Calu3 (cell line): ENCODE data around the gene LRRC27. TPM values are rescaled to one million over a fixed set of nuclear protein-coding genes. Genes with fewer than 3 reads are reported as not detected.

ENCODE experiments used
- BruUV-seq: library from RNA; stranded (reverse); fragments of 400-500 nt; replicated peaks from 2 replicates; lab custom pipeline; 2021; lab: Mats Ljungman, UMichigan
- CTCF ChIA-PET: fragments of 300-600 bp; sonication (Branson Sonifier 250); formaldehyde crosslinking; loops from one replicate; lab custom pipeline; 2022; ENCODE audit warnings: antibody characterized with exemption; lab: Charles Lee
- DNase-seq: peaks from one replicate; pipeline ENCODE4 v3.0.0; 2022
- H3K27ac Mint-ChIP-seq: one replicate; pipeline ENCODE4 v1.8.0; 2022; ENCODE audit warnings: mixed read lengths; ENCODE audit not compliant: unreplicated experiment
- H3K27me3 Mint-ChIP-seq: one replicate; pipeline ENCODE4 v1.8.0; 2022; ENCODE audit warnings: mixed read lengths; ENCODE audit not compliant: unreplicated experiment
- H3K36me3 Mint-ChIP-seq: one replicate; pipeline ENCODE4 v1.8.0; 2022; ENCODE audit warnings: mild to moderate bottlenecking, moderate library complexity, mixed read lengths; ENCODE audit not compliant: insufficient read depth, unreplicated experiment
- H3K4me1 Mint-ChIP-seq: one replicate; pipeline ENCODE4 v1.8.0; 2022; ENCODE audit warnings: mild to moderate bottlenecking, low read depth, mixed read lengths; ENCODE audit not compliant: unreplicated experiment
- H3K4me3 Mint-ChIP-seq: one replicate; pipeline ENCODE4 v1.8.0; 2022; ENCODE audit warnings: mild to moderate bottlenecking, low read depth, moderate library complexity, mixed read lengths; ENCODE audit not compliant: unreplicated experiment
- H3K9me3 Mint-ChIP-seq: one replicate; pipeline ENCODE4 v1.8.0; 2022; ENCODE audit warnings: low read depth, mixed read lengths; ENCODE audit not compliant: unreplicated experiment
- CTCF ChIP-seq: fragments of 200-600 bp; IDR thresholded peaks from one replicate; pipeline ENCODE4 v1.8.0; 2022; ENCODE audit warnings: antibody characterized with exemption; ENCODE audit not compliant: unreplicated experiment
- intact Hi-C: fragments of 100-400 bp; cut with micrococcal nuclease; formaldehyde crosslinking; loops from one replicate; pipeline ENCODE4 v1.10.0; 2022; ENCODE audit not compliant: unreplicated experiment
- total RNA-seq: library from RNA; stranded (reverse); gene quantifications from 2 replicates; pipeline ENCODE4 v1.2.3, GENCODE V29; 2022

LRRC27 gene
- total RNA-seq, 1 experiment from 2014 or later: 4.6 TPM

DNA sequence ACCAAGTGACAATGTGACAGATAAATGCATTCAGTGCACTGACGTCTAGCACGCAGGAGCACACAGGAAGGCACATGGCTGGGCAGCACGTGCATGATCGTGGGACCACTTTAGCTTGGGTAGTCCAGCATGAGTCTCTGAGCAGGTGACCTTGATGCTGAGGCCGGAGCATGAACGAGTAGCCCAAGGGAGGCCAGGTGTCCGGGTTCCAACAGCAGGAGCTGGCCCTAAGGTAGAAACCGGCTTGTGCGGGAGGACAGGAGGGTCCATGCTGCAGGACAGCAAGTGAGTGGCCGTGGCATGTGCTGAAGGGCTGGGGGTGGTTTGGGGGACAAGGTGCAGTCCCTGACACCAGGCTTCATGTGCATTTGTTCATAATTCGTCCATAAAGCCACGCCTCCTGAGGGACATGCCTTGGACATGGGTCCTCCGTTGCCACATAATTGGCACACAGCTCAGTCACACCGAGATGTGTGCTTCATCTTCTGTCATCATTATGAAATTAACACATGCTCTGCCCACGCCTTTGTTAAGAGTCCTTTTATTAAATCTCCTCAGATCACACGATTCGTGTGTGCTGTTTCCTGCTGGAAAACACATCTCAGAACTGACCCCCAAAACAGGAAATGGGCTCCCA, 21.2 kb upstream of the LRRC27 start:
- H3K27ac Mint-ChIP-seq: peak overlapping the region; percentile 78

DNA sequence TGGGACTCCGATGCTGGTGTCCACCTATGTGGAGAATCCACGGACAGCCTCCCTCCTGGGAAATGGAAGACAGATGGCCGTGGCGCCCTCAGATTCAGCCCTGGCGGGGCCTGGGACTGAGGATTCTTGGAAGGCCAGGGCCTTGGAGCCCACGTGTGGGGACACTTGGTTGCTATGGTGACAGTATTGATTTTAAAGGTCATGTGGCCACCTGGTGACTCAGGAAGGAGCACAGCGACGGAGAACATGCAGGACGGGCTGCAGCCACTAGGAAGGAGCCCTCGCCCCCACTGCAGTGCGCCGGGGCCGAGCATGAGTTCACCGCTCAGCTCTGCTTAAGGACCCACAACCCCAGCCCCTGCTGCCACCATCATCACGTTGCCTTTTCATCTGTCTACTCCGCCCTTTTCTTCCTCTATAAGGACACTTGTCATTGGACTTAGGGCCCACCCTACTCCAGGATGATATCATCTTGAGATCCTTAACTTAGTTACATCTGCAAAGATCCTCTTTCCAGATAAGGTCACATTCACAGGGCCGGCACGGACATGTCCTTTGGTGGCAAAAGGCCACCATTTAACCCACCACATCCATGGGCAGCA, 20.6 kb upstream of the LRRC27 start:
- intact Hi-C loops: no loop called here
- H3K4me1 Mint-ChIP-seq: peaks cover 15% of the 10 kb centered on the region
- CTCF ChIA-PET: no interaction called here
- peaks cover 28% of the 10 kb centered on the region for H3K36me3 Mint-ChIP-seq
- H3K4me3 Mint-ChIP-seq: peak overlapping the region; percentile 18
- H3K27ac Mint-ChIP-seq: peak overlapping the region; percentile 78
- TF ChIP-seq CTCF: peak; percentile 36
- peaks cover 2% of the 10 kb centered on the region for H3K9me3 Mint-ChIP-seq
- no peaks in the 10 kb centered on the region for H3K27me3 Mint-ChIP-seq
- no TSS peak for BruUV-seq
- DNase-seq: peak; percentile 83

More for the DNA sequence above, 21.2 kb upstream of the LRRC27 start:
- Mint-ChIP-seq H3K4me1 (peaks cover 15% of the 10 kb centered on the region), H3K27me3 (no peaks in the 10 kb centered on the region), H3K4me3 (peak overlapping the region; percentile 18), H3K9me3 (peaks cover 2% of the 10 kb centered on the region), H3K36me3 (peaks cover 28% of the 10 kb centered on the region)
- TF ChIP-seq CTCF: no peak
- DNase-seq: no peak
- intact Hi-C loops: no loop called here
- no TSS peak for BruUV-seq
- CTCF ChIA-PET: no interaction called here

- TF ChIP-seq CTCF: no peak
- CTCF ChIA-PET: no interaction called here
- no peaks in the 10 kb centered on the region for H3K27me3 Mint-ChIP-seq
These were observed 18.7 kb upstream of the LRRC27 start for GRCh38 chr10:132313305-132313704.

GRCh38 chr10:132313865-132314264, 18.1 kb upstream of the LRRC27 start:
- TF ChIP-seq CTCF: no peak
- H3K4me1 Mint-ChIP-seq: peaks cover 22% of the 10 kb centered on the region
- intact Hi-C loops: no loop called here
- H3K27ac Mint-ChIP-seq: no peak overlapping the region
- peaks cover 9% of the 10 kb centered on the region for H3K36me3 Mint-ChIP-seq
- DNase-seq: no peak
- CTCF ChIA-PET: no interaction called here
- H3K27me3 Mint-ChIP-seq: no peaks in the 10 kb centered on the region
- no TSS peak for BruUV-seq
- no peak overlapping the region for H3K4me3 Mint-ChIP-seq
- peaks cover 2% of the 10 kb centered on the region for H3K9me3 Mint-ChIP-seq

More at GRCh38 chr10:132313305-132313704, 18.7 kb upstream of the LRRC27 start:
- peaks cover 11% of the 10 kb centered on the region for H3K36me3 Mint-ChIP-seq
- H3K9me3 Mint-ChIP-seq: peaks cover 2% of the 10 kb centered on the region
- intact Hi-C loops: no loop called here
- no peak overlapping the region for H3K4me3 Mint-ChIP-seq
- DNase-seq: no peak
- H3K27ac Mint-ChIP-seq: no peak overlapping the region
- no TSS peak for BruUV-seq
- H3K4me1 Mint-ChIP-seq: peaks cover 22% of the 10 kb centered on the region
